Fibroblast of peridontal ligament (primary cell): ENCODE data around the gene HMX1.

Experiments
- DNase-seq: peaks from one replicate; pipeline ENCODE4 v3.0.0-alpha.2; 2010; ENCODE audit errors: extremely low read depth

The HMX1 gene

GRCh38 chr4:8869002-8869897 is 2.4 kb downstream of the HMX1 start:
- DNase-seq: no peak

- DNase-seq: no peak
Observed at GRCh38 chr4:8868321-8869001, 3.2 kb downstream of the HMX1 start.

- DNase-seq: no peak
Observed at GRCh38 chr4:8867624-8868320, 3.9 kb downstream of the HMX1 start.

- DNase-seq: no peak
Observed at GRCh38 chr4:8866828-8867623, 4.6 kb downstream of the HMX1 start.

GRCh38 chr4:8866421-8866820 is 5.2 kb downstream of the HMX1 start:
- DNase-seq: no peak

- no peak for DNase-seq
Observed at GRCh38 chr4:8865681-8866310, 5.8 kb downstream of the HMX1 start.

- no peak for DNase-seq
Observed at GRCh38 chr4:8864912-8865680, 6.5 kb downstream of the HMX1 start.

- no peak for DNase-seq
Observed at GRCh38 chr4:8863686-8864682, 7.7 kb downstream of the HMX1 start.

GRCh38 chr4:8862800-8863685 is 8.6 kb downstream of the HMX1 start:
- no peak for DNase-seq

- DNase-seq: no peak
Observed at GRCh38 chr4:8862334-8862733, 9.3 kb downstream of the HMX1 start.

- no peak for DNase-seq
Observed at GRCh38 chr4:8861576-8862295, 9.9 kb downstream of the HMX1 start.

GRCh38 chr4:8860892-8861575 is 10.6 kb downstream of the HMX1 start:
- DNase-seq: no peak

GRCh38 chr4:8860096-8860891 is 11.3 kb downstream of the HMX1 start:
- DNase-seq: no peak

- no peak for DNase-seq
Observed at GRCh38 chr4:8859550-8860095, 12.0 kb downstream of the HMX1 start.

- no peak for DNase-seq
Observed at GRCh38 chr4:8858701-8859210, 12.9 kb downstream of the HMX1 start.
